ENCODE results near the gene C3. TPM values are rescaled to one million over a fixed set of nuclear protein-coding genes. Genes with fewer than 3 reads are reported as not detected.
A peak's percentile ranks its signal among the peaks of the same experiment; 100 is the strongest.

C3 gene
- total and polyA plus RNA-seq, 2 of the 13 experiments (the other 11 are each of a cell fraction or from before 2014, with no cell fraction given): 1,455 to 6,272 TPM

GRCh38 chr19:6718741-6719539 is 1.5 kb downstream of the C3 start (continued):
- TF ChIP-seq SMAD1 (CRISPR knock-in tag; IDR thresholded peaks at IDR 0.05; ENCODE audit: borderline replicate concordance, low read depth) (peak; percentile 39; the same call in 1 of the 2 replicates), ZNF704 (CRISPR knock-in tag; IDR thresholded peaks at IDR 0.05; ENCODE audit: borderline replicate concordance) (no peak), SOX13 (IDR thresholded peaks at IDR 0.05) (no peak), SOX13 (CRISPR knock-in tag; conservative IDR thresholded peaks at IDR 0.05 in 1 of 2, IDR thresholded peaks at IDR 0.05 in 1 of 2) (no peak), ZNF619 (CRISPR knock-in tag; IDR thresholded peaks at IDR 0.05) (no peak), GRHL1 (CRISPR knock-in tag; conservative IDR thresholded peaks at IDR 0.05) (no peak), SALL2 (CRISPR knock-in tag; IDR thresholded peaks at IDR 0.05) (no peak), NR0B2 (CRISPR knock-in tag; IDR thresholded peaks at IDR 0.05) (no peak), SKI (IDR thresholded peaks at IDR 0.05; ENCODE audit: partially characterized antibody) (peak; percentile 19), ZNF292 (CRISPR knock-in tag; IDR thresholded peaks at IDR 0.05; ENCODE audit: borderline replicate concordance, low read depth) (no peak), TEAD2 (CRISPR knock-in tag; IDR thresholded peaks at IDR 0.05) (no peak), ZNF337 (CRISPR knock-in tag; IDR thresholded peaks at IDR 0.05; ENCODE audit: borderline replicate concordance, low read depth) (no peak), FOXM1 (CRISPR knock-in tag; IDR thresholded peaks at IDR 0.05) (no peak), SNAPC5 (CRISPR knock-in tag; IDR thresholded peaks at IDR 0.05; ENCODE audit: borderline replicate concordance) (no peak), MTF2 (CRISPR knock-in tag; IDR thresholded peaks at IDR 0.05; ENCODE audit: borderline replicate concordance) (no peak), ZNF646 (CRISPR knock-in tag; IDR thresholded peaks at IDR 0.05) (no peak), ETS1 (CRISPR knock-in tag; IDR thresholded peaks at IDR 0.05) (no peak)
